Ovary (tissue), 3 donors: ENCODE data around the gene NCAPH2.

ENCODE experiments used
- EP300 ChIP-seq: sonication (generic); formaldehyde crosslinking; IDR thresholded peaks from one replicate; pipeline ENCODE4 v1.6.1; 2017; ENCODE audit warnings: antibody characterized with exemption
- POLR2A ChIP-seq: fragments of 450-650 bp; IDR thresholded peaks from one replicate; pipeline ENCODE4 v1.6.1; 2017; ENCODE audit warnings: antibody characterized with exemption, mild to moderate bottlenecking, moderate library complexity
- TF ChIP-seq, protein P1 (sequence below), 3 donors: fragments of 450-650 bp in 2 of 3; fragments of 200-600 bp in 1 of 3; IDR thresholded peaks; one replicate each; pipeline versions ENCODE4 v1.5.1 to v1.8.0; 2016 to 2022; ENCODE audit warnings: antibody characterized with exemption in 3 of 3, mild to moderate bottlenecking in 1 of 3
- donor health status: DM: no; HTN: no; CAD: no.

DNA sequence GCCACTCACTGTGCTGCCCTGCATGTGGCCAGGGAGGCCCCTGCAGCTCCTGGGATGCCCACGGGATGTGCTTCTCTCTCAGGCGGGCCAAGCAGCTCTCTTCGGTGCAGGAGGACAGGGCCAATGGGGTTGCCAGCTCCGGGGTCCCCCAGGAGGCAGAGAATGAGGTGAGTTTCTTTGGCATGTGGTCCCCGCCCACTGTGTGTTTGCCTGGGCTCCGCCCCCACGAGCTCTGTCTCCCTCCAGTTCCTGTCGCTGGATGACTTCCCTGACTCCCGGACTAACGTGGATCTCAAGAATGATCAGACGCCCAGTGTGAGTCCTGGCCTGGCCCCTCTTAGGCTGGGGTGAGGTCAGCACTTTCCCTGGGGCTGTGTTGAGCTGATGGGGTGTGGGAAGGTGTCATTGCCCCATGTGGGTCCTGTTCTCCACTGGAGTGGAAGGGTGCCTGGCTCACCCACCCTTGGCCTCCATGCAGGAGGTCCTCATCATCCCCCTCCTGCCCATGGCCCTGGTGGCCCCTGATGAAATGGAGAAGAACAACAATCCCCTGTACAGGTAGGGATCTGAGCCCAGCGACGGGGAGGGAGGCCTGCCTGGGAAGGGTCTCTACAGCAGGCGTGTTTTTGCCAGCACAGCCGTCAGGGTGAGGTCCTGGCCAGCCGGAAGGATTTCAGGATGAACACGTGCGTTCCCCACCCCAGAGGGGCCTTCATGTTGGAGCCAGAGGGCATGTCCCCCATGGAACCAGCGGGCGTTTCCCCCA, 9.7 kb downstream of the NCAPH2 start:
- TF ChIP-seq, protein P1, sequence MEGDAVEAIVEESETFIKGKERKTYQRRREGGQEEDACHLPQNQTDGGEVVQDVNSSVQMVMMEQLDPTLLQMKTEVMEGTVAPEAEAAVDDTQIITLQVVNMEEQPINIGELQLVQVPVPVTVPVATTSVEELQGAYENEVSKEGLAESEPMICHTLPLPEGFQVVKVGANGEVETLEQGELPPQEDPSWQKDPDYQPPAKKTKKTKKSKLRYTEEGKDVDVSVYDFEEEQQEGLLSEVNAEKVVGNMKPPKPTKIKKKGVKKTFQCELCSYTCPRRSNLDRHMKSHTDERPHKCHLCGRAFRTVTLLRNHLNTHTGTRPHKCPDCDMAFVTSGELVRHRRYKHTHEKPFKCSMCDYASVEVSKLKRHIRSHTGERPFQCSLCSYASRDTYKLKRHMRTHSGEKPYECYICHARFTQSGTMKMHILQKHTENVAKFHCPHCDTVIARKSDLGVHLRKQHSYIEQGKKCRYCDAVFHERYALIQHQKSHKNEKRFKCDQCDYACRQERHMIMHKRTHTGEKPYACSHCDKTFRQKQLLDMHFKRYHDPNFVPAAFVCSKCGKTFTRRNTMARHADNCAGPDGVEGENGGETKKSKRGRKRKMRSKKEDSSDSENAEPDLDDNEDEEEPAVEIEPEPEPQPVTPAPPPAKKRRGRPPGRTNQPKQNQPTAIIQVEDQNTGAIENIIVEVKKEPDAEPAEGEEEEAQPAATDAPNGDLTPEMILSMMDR (IDR thresholded peaks at IDR 0.05) = no peak
- TF ChIP-seq EP300 = no peak
- TF ChIP-seq POLR2A = no peak
